DOHH2 (cell line): ENCODE data around the gene ABHD12B.

Experiments used
- H3F3A ChIP-seq: fragments of 200-600 bp; sonication (generic), shearing (Covaris generic); 2 replicates; pipeline ENCODE4 v1.6.0; 2016; ENCODE audit warnings: antibody characterized with exemption, mild to moderate bottlenecking; ENCODE audit not compliant: control insufficient read depth, insufficient read depth
- H3K27ac ChIP-seq: fragments of 200-600 bp; sonication (generic); 2 replicates; pipeline ENCODE4 v1.5.1; 2014; ENCODE audit warnings: low read depth, mild to moderate bottlenecking, low read length, moderate library complexity
- H3K27me3 ChIP-seq: fragments of 200-600 bp; sonication (generic); 2 replicates; pipeline ENCODE4 v1.6.1; 2014; ENCODE audit warnings: mild to moderate bottlenecking, low read length, mixed read lengths; ENCODE audit not compliant: control insufficient read depth
- H3K36me3 ChIP-seq: fragments of 200-600 bp; sonication (generic); 2 replicates; pipeline ENCODE4 v1.6.1; 2014; ENCODE audit warnings: mild to moderate bottlenecking, low read length, moderate library complexity, mixed read lengths; ENCODE audit not compliant: control insufficient read depth
- H3K4me1 ChIP-seq: fragments of 200-600 bp; sonication (generic); 2 replicates; pipeline ENCODE4 v1.6.1; 2014; ENCODE audit warnings: mild to moderate bottlenecking, low read length, mixed read lengths; ENCODE audit not compliant: control insufficient read depth
- H3K4me2 ChIP-seq: fragments of 200-600 bp; sonication (generic); 2 replicates; pipeline ENCODE4 v1.6.0; 2014; ENCODE audit warnings: mild to moderate bottlenecking, low read length, moderate library complexity
- H3K4me3 ChIP-seq: fragments of 200-600 bp; sonication (generic); 2 replicates; pipeline ENCODE4 v1.5.1; 2014; ENCODE audit warnings: mild to moderate bottlenecking, low read length, mixed read lengths
- H3K79me2 ChIP-seq: fragments of 200-600 bp; sonication (generic); 2 replicates; pipeline ENCODE4 v1.6.1; 2014; ENCODE audit warnings: mild to moderate bottlenecking, low read length, mixed read lengths; ENCODE audit not compliant: control insufficient read depth
- H3K9me2 ChIP-seq: fragments of 200-600 bp; sonication (generic); replicated peaks from 2 replicates; pipeline ENCODE4 v1.6.1; 2014; ENCODE audit warnings: mild to moderate bottlenecking, low read length, mixed read lengths; ENCODE audit not compliant: control insufficient read depth
- H3K9me3 ChIP-seq: fragments of 200-600 bp; sonication (generic); 2 replicates; pipeline ENCODE4 v1.6.1; 2014; ENCODE audit warnings: antibody characterized with exemption, low read length, mixed read lengths; ENCODE audit not compliant: control insufficient read depth, insufficient read depth
- H4K20me1 ChIP-seq: fragments of 200-600 bp; sonication (generic); 2 replicates; pipeline ENCODE4 v1.6.0; 2014; ENCODE audit warnings: low read depth, mild to moderate bottlenecking, antibody characterized with exemption, low read length, moderate library complexity; ENCODE audit not compliant: control insufficient read depth, insufficient read depth
- EZH2phosphoT487 ChIP-seq: fragments of 200-600 bp; sonication (generic); IDR thresholded peaks from 2 replicates; pipeline ENCODE4 v1.6.1; 2017; ENCODE audit warnings: borderline replicate concordance, mild to moderate bottlenecking, antibody characterized with exemption, low read length, moderate library complexity, mixed read lengths
- TF ChIP-seq, protein P1 (sequence below): fragments of 200-600 bp; sonication (generic); IDR thresholded peaks from one replicate; pipeline ENCODE4 v1.5.1; 2014; ENCODE audit warnings: antibody characterized with exemption, mild to moderate bottlenecking, low read depth, low read length; ENCODE audit not compliant: poor library complexity, severe bottlenecking

The ABHD12B gene

DNA sequence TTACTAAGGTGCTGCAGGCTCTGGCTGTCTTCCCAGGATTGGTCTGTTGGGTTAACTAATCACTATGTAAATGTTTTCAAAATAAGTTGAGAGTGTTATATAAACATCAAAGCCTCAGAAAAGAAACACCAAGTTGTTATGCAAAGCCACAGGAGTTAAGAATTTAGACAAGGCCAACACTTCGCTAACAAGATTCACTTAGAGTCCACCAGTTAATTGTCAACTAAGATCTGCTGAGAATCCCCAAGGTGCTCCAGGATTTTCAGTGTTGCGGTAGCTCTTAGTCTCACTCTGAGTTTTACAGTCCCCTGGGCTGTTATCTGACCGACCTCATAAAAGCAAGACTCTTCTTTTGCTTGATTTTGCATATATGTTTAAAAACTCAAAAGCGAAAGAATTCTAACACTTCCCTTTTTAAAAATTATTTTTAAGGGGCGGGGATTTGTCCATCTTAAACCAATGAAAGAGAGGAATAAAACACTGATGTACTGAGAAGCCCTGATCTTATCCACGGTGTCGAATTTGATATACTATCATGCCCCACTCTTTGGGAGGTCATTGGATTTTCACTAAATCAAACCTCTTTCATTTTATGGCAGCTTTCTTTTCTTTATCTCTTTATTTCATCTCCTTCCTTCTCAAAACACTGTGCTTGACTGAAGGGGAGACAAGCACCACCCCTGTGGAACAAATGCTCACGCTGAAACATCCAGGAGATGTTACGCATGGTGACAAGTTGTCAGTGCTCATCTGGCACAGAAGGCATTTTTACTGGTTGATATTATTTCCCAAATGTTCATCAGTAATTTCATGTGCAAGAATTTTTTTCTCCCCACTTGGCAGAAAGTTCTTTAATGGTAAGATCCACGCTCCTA is 47.9 kb upstream of the ABHD12B start:
- peak overlapping the region; percentile 99 for H3K4me2 ChIP-seq
- H3K9me3 ChIP-seq = no peaks in the 10 kb centered on the region
- peaks cover 96% of the 10 kb centered on the region for H3K4me1 ChIP-seq
- H3K4me3 ChIP-seq = peak overlapping the region; percentile 74
- H3K9me2 ChIP-seq = no peaks in the 10 kb centered on the region
- no peaks in the 10 kb centered on the region for H3K27me3 ChIP-seq
- peaks cover 20% of the 10 kb centered on the region for H3F3A ChIP-seq
- H3K27ac ChIP-seq = peak overlapping the region; percentile 82
- no peak for TF ChIP-seq EZH2phosphoT487
- TF ChIP-seq, protein P1, sequence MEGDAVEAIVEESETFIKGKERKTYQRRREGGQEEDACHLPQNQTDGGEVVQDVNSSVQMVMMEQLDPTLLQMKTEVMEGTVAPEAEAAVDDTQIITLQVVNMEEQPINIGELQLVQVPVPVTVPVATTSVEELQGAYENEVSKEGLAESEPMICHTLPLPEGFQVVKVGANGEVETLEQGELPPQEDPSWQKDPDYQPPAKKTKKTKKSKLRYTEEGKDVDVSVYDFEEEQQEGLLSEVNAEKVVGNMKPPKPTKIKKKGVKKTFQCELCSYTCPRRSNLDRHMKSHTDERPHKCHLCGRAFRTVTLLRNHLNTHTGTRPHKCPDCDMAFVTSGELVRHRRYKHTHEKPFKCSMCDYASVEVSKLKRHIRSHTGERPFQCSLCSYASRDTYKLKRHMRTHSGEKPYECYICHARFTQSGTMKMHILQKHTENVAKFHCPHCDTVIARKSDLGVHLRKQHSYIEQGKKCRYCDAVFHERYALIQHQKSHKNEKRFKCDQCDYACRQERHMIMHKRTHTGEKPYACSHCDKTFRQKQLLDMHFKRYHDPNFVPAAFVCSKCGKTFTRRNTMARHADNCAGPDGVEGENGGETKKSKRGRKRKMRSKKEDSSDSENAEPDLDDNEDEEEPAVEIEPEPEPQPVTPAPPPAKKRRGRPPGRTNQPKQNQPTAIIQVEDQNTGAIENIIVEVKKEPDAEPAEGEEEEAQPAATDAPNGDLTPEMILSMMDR = no peak
- peaks cover 17% of the 10 kb centered on the region for H4K20me1 ChIP-seq
- peaks cover 64% of the 10 kb centered on the region for H3K36me3 ChIP-seq
- peaks cover 100% of the 10 kb centered on the region for H3K79me2 ChIP-seq

DNA sequence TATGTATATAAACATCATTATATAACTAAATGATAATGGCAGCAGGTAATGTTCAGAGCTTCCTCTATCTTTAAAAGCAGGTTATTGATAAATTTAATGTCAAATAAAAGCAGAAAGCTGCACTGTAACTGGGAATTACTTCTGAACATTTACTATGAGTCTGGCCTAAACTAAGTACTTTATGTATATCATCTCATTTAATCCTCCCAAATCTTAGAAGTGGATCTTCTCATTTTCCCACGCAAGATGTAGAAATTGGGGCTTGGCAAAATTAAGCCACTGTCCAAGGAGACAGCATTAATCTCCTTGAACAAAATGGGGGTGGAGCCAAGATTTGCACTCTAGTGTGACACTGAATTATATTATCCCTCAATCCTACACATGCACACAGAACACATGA is 46.5 kb upstream of the ABHD12B start:
- Histone ChIP-seq H3K4me2 (no peak overlapping the region; the same call in 1 of the 2 replicates), H3K79me2 (peaks cover 100% of the 10 kb centered on the region), H3F3A (peaks cover 20% of the 10 kb centered on the region), H3K36me3 (peaks cover 59% of the 10 kb centered on the region), H4K20me1 (peaks cover 19% of the 10 kb centered on the region), H3K4me1 (peaks cover 88% of the 10 kb centered on the region), H3K27ac (no peak overlapping the region), H3K4me3 (no peak overlapping the region), H3K27me3 (no peaks in the 10 kb centered on the region), H3K9me2 (no peaks in the 10 kb centered on the region), H3K9me3 (no peaks in the 10 kb centered on the region)
- TF ChIP-seq EZH2phosphoT487 = no peak
- TF ChIP-seq, protein P1 = no peak

DNA sequence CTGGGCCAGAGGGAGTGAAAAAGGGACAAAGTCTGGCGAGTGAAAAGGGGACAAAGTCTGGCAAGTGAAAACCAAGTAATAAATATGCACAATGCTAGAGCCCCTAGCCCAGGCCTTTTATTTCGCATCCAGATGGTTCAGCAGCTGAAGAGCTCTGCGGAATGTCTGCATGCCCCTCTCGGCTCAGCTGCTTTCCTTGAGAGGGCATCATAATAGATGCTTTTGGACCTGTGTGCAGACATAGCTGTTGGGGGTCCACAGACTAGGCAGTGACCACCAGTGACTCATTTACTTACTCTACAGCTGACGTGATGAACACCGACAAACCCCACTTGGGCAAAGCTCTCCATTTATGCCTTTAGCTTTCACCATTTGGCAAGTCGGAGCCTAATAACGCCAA is 45.2 kb upstream of the ABHD12B start:
- Histone ChIP-seq H3K27ac (no peak overlapping the region), H3F3A (peaks cover 20% of the 10 kb centered on the region), H4K20me1 (peaks cover 19% of the 10 kb centered on the region; the same call in 1 of the 2 replicates), H3K9me2 (no peaks in the 10 kb centered on the region), H3K27me3 (no peaks in the 10 kb centered on the region), H3K36me3 (peaks cover 48% of the 10 kb centered on the region), H3K4me3 (no peak overlapping the region), H3K79me2 (peaks cover 88% of the 10 kb centered on the region), H3K9me3 (no peaks in the 10 kb centered on the region), H3K4me2 (peak overlapping the region; percentile 7), H3K4me1 (peaks cover 77% of the 10 kb centered on the region)
- TF ChIP-seq EZH2phosphoT487 = no peak
- TF ChIP-seq, protein P1 = no peak
